GM12878 (cell line): ENCODE results near the gene SULT1A1. TPM values are rescaled to one million over a fixed set of nuclear protein-coding genes. Genes with fewer than 3 reads are reported as not detected.

Source experiments
- ATAC-seq: fragments of 200-7000 bp; cut with Tn5 transposase; 3 replicates; pipeline ENCODE4 v1.9.1; 2020; ENCODE audit warnings: mild to moderate bottlenecking, moderate library complexity
- BruUV-seq: library from RNA; stranded (reverse); fragments of 400-500 nt; replicated peaks from 2 replicates; lab custom pipeline; 2021; lab: Mats Ljungman, UMichigan
- CTCF ChIA-PET: fragments of 300-600 bp; sonication (Branson Sonifier 250); formaldehyde crosslinking; extraction: SDS; loops from one replicate; lab custom pipeline; 2021; ENCODE audit warnings: inconsistent platforms; lab: Yijun Ruan, JAX
- POLR2A ChIA-PET: fragments of 350-600 bp; formaldehyde crosslinking; extraction: SDS; loops from one replicate; lab custom pipeline; 2021; ENCODE audit warnings: inconsistent platforms; lab: Charles Lee
- RAD21 ChIA-PET: fragments of 300-600 bp; sonication (Branson Sonifier 250); formaldehyde crosslinking; loops from one replicate; lab custom pipeline; 2023; ENCODE audit warnings: antibody characterized with exemption; ENCODE audit not compliant: unreplicated experiment; lab: Charles Lee
- SMC1A ChIA-PET: fragments of 300-600 bp; sonication (Branson Sonifier 250); formaldehyde crosslinking; loops from one replicate; lab custom pipeline; 2023; ENCODE audit not compliant: unreplicated experiment, uncharacterized antibody; lab: Charles Lee
- DNase-seq: peaks from one replicate; pipeline ENCODE4 v3.0.0-alpha.2; 2011; ENCODE audit warnings: low read depth, low spot score
- FAIRE-seq: peaks from 3 replicates; lab custom pipeline; 2011; peaks lifted over from hg19 to GRCh38; lab: Jason Lieb, UNC
- H2AFZ ChIP-seq: 2 replicates; pipeline ENCODE4 v1.6.0; 2011; ENCODE audit warnings: low read depth, low read length, control low read depth; ENCODE audit not compliant: control insufficient read depth
- H3K27ac ChIP-seq: 2 replicates; pipeline ENCODE4 v1.5.1; 2011; ENCODE audit warnings: control low read depth; ENCODE audit not compliant: control insufficient read depth, insufficient read depth
- H3K27me3 ChIP-seq, 2 experiments: replicated peaks in 1 of 2; 2 replicates each; pipeline versions ENCODE4 v1.6.0 to v1.6.1; 2011; ENCODE audit warnings: low read length in 1 of 2; ENCODE audit not compliant: control insufficient read depth in 2 of 2, insufficient read depth in 2 of 2
- H3K36me3 ChIP-seq, 2 experiments: 2 replicates each; pipeline ENCODE4 v1.5.1; 2011; ENCODE audit warnings: low read length in 1 of 2; ENCODE audit not compliant: control insufficient read depth in 2 of 2, insufficient read depth in 2 of 2
- H3K4me1 ChIP-seq: 2 replicates; pipeline ENCODE4 v1.6.1; 2011; ENCODE audit warnings: mild to moderate bottlenecking, low read length, moderate library complexity, mixed read lengths; ENCODE audit not compliant: control insufficient read depth, insufficient read depth
- H3K4me2 ChIP-seq: 2 replicates; pipeline ENCODE4 v1.6.0; 2011; ENCODE audit warnings: control low read depth; ENCODE audit not compliant: control insufficient read depth, insufficient read depth
- H3K4me3 ChIP-seq: fragments of 200-600 bp; sonication (generic); 2 replicates; pipeline ENCODE4 v1.5.1; 2016
- H3K79me2 ChIP-seq: 2 replicates; pipeline ENCODE4 v1.6.0; 2011; ENCODE audit warnings: low read length; ENCODE audit not compliant: control insufficient read depth, insufficient read depth
- H3K9ac ChIP-seq: 2 replicates; pipeline ENCODE4 v1.8.0; 2011; ENCODE audit warnings: low read length, control low read depth, mixed read lengths; ENCODE audit not compliant: control insufficient read depth, insufficient read depth
- H3K9me3 ChIP-seq: replicated peaks from 3 replicates; pipeline ENCODE4 v1.5.1; 2011; ENCODE audit warnings: mild to moderate bottlenecking, low read length; ENCODE audit not compliant: control insufficient read depth, insufficient read depth
- H4K20me1 ChIP-seq: 2 replicates; pipeline ENCODE4 v1.6.0; 2011; ENCODE audit not compliant: control insufficient read depth, insufficient read depth
- CEBPB ChIP-seq, 2 experiments: fragments of 150-350 bp in 1 of 2; IDR thresholded peaks; 2 replicates each; pipeline ENCODE4 v1.6.1; 2012 to 2014; ENCODE audit warnings: low read depth in 2 of 2, low read length in 2 of 2, borderline replicate concordance in 1 of 2, inconsistent platforms in 1 of 2
- CHD2 ChIP-seq: IDR thresholded peaks from 2 replicates; pipeline ENCODE4 v1.6.1; 2011; ENCODE audit warnings: low read depth, low read length, improper control_type of control experiment, borderline replicate concordance
- CREM ChIP-seq: IDR thresholded peaks from 2 replicates; pipeline ENCODE4 v1.6.1; 2014; ENCODE audit warnings: antibody characterized with exemption, low read depth
- ETV6 ChIP-seq, 2 experiments: fragments of 450-650 bp in 1 of 2; IDR thresholded peaks in 1 of 2; conservative IDR thresholded peaks in 1 of 2; 2 replicates each; pipeline ENCODE4 v1.6.1; 2014; ENCODE audit warnings: antibody characterized with exemption in 1 of 2, borderline replicate concordance in 1 of 2, low read depth in 1 of 2, mild to moderate bottlenecking in 1 of 2, moderate library complexity in 1 of 2
- MTA3 ChIP-seq: IDR thresholded peaks from 2 replicates; pipeline ENCODE4 v1.6.1; 2012; ENCODE audit warnings: low read length, inconsistent platforms, borderline replicate concordance
- RAD21 ChIP-seq: IDR thresholded peaks from 2 replicates; pipeline ENCODE4 v1.6.1; 2011; ENCODE audit warnings: mild to moderate bottlenecking, low read depth, low read length, moderate library complexity; ENCODE audit not compliant: insufficient read depth
- RUNX3 ChIP-seq: IDR thresholded peaks from 2 replicates; pipeline ENCODE4 v1.6.1; 2012; ENCODE audit warnings: low read length, inconsistent platforms
- SMAD5 ChIP-seq: IDR thresholded peaks from 2 replicates; pipeline ENCODE4 v1.6.1; 2016; ENCODE audit warnings: antibody characterized with exemption, low read depth
- TAF1 ChIP-seq: IDR thresholded peaks from 2 replicates; pipeline ENCODE4 v1.6.1; 2011; ENCODE audit warnings: mild to moderate bottlenecking, low read depth, low read length, borderline replicate concordance
- WGBS: methylation state at CpG from one replicate; pipeline ENCODE4 v1.1.6; 2016; ENCODE audit warnings: low lambda C conversion rate; ENCODE audit not compliant: insufficient replicate concordance, insufficient coverage; ENCODE audit errors: missing lambda C conversion rate; 5-methylcytosine and 5-hydroxymethylcytosine counted together
- in situ Hi-C: fragments of 300-500 bp; cut with MboI; formaldehyde crosslinking; loops from 9 replicates; pipeline ENCODE4 v1.14.3; 2018; ENCODE audit warnings: mixed read lengths
- intact Hi-C: fragments of 100-400 bp; cut with micrococcal nuclease; formaldehyde crosslinking; loops from one replicate; pipeline ENCODE4 v1.14.2; 2022; ENCODE audit not compliant: unreplicated experiment
- polyA plus RNA-seq, 11 experiments: library from polyadenylated mRNA; depleted of rRNA in 4 of 11; unstranded in 6 of 11; stranded (reverse) in 5 of 11; fragments of >200 nt; fragmentation: Nextera tagmentation in 4 of 11; fragmentation: Illumina TruSeq in 1 of 11; extraction: Ambion mirVana in 4 of 11; extraction: Trizol in 1 of 11; gene quantifications; 1 replicate in 1 of 11; 2 replicates in 10 of 11; pipeline versions ENCODE4 v1.2.1 to v1.2.3, GENCODE V29; 2011 to 2016; ENCODE audit warnings: inconsistent platforms in 2 of 11, missing spikeins in 2 of 11, low read depth in 1 of 11
- total RNA-seq, 4 experiments: library from RNA; depleted of rRNA in 3 of 4; stranded (reverse); fragments of >200 nt in 3 of 4; fragmentation: Illumina TruSeq in 1 of 4; extraction: Trizol in 1 of 4; gene quantifications; 2 replicates each; pipeline versions ENCODE4 v1.2.1 to v1.2.3, GENCODE V29; 2013 to 2021
- TF ChIP-seq, protein P1 (sequence below): fragments of 450-650 bp; formaldehyde crosslinking; IDR thresholded peaks from 2 replicates; pipeline ENCODE4 v1.4.0; 2020; ENCODE audit warnings: mild to moderate bottlenecking, moderate library complexity
- TF ChIP-seq, protein P2 (sequence below): fragments of 450-650 bp; IDR thresholded peaks from 2 replicates; pipeline ENCODE4 v1.6.1; 2017; ENCODE audit warnings: mild to moderate bottlenecking, low read depth, inconsistent platforms; ENCODE audit not compliant: poor library complexity, severe bottlenecking

Gene SULT1A1
- total and polyA plus RNA-seq, 10 of the 15 experiments (the other 5 are each of a cell fraction or from before 2014, with no cell fraction given): 0.03 to 1.5 (median 0.76) TPM; not detected in 1

DNA sequence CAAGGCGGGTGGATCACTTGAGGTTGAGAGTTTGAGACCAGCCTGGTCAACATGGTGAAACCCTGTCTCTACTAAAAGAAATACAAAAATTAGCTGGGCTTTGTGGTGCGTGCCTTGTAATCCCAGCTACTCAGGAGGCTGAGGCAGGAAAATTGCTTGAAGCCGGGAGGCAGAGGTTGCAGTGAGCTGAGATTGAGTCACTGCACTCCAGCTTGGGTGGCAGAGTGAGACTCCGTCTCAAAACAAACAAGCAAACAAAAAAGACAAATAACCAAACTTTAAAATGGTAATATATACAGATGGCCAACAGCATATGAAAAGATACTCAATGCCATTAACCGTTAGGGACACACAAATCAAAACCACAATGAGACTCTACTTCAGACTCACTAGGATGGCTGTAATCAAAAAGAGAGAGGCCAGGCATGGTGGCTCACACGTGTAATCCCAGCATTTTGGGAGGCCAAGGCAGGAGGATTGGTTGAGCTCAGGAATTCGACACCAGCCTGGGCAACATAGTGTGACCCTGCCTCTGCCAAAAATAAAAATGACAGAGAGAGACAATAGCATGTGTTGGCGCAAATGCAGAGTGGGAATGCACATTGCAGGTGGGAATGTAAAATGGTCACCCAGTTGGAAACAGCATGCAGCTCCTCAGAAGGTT, 34.3 kb downstream of the SULT1A1 start:
- CTCF ChIA-PET: no interaction called here
- H3K4me2 ChIP-seq: no peak overlapping the region
- FAIRE-seq (no peak), ATAC-seq (no peak), DNase-seq (no peak)
- H3K4me3 ChIP-seq: no peak overlapping the region
- WGBS: 95% methylated on average over 8 of the region's 8 CpGs
- POLR2A ChIA-PET: no interaction called here
- TF ChIP-seq CEBPB (IDR thresholded peaks at IDR 0.05; ENCODE audit: borderline replicate concordance in 1 of 2, low read depth in 2 of 2, low read length in 2 of 2) (no peak), CREM (no peak), RAD21 (no peak), SMAD5 (no peak)
- no peaks in the 10 kb centered on the region for H3K79me2 ChIP-seq
- no peak overlapping the region for H2AFZ ChIP-seq
- H3K9ac ChIP-seq: no peak overlapping the region
- in situ Hi-C loops: no loop called here
- H3K27ac ChIP-seq: no peak overlapping the region
- H3K27me3 ChIP-seq: no peaks in the 10 kb centered on the region
- BruUV-seq: no TSS peak
- H3K36me3 ChIP-seq: no peaks in the 10 kb centered on the region
- RAD21 ChIA-PET: no interaction called here
- no peaks in the 10 kb centered on the region for H3K4me1 ChIP-seq
- SMC1A ChIA-PET: no interaction called here
- intact Hi-C loops: no loop called here
- no peaks in the 10 kb centered on the region for H4K20me1 ChIP-seq
- no peaks in the 10 kb centered on the region for H3K9me3 ChIP-seq

DNA sequence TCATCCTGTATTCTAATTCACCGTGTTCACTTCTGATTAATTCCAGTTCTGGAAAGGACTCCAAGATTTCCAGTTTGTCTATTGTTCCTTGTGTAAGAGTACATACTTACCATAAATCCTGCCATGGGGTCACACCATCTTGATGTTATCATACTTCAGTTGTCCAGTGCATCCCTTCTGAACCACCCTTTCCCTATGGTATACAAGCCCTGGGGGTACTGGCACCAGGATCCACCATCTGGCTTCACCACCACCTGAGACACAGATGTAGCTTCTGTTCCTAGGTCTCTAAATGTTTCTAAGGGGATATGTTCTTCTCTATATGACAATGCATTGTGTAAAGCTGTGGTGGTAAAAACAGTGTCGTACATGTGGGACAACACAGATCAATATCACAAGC, 34.9 kb downstream of the SULT1A1 start:
- Histone ChIP-seq H3K4me1 (no peaks in the 10 kb centered on the region), H3K27me3 (no peaks in the 10 kb centered on the region), H3K4me3 (no peak overlapping the region), H3K9me3 (no peaks in the 10 kb centered on the region), H3K4me2 (no peak overlapping the region), H3K79me2 (no peaks in the 10 kb centered on the region), H4K20me1 (no peaks in the 10 kb centered on the region), H3K36me3 (no peaks in the 10 kb centered on the region), H3K9ac (no peak overlapping the region), H2AFZ (no peak overlapping the region), H3K27ac (no peak overlapping the region)
- WGBS: 98% methylated on average over 2 of the region's 2 CpGs
- ChIA-PET CTCF (no interaction called here), RAD21 (no interaction called here), POLR2A (no interaction called here), SMC1A (no interaction called here)
- no TSS peak for BruUV-seq
- no peak for ATAC-seq
- intact Hi-C loops (no loop called here), in situ Hi-C loops (no loop called here)
- no peak for DNase-seq
- no peak for FAIRE-seq
- TF ChIP-seq MTA3 (no peak), ETV6 (conservative IDR thresholded peaks at IDR 0.05 in 1 of 2, IDR thresholded peaks at IDR 0.05 in 1 of 2; ENCODE audit: borderline replicate concordance in 1 of 2, low read depth in 1 of 2) (no peak), RUNX3 (no peak), CHD2 (no peak), TAF1 (no peak)
- TF ChIP-seq, protein P1, sequence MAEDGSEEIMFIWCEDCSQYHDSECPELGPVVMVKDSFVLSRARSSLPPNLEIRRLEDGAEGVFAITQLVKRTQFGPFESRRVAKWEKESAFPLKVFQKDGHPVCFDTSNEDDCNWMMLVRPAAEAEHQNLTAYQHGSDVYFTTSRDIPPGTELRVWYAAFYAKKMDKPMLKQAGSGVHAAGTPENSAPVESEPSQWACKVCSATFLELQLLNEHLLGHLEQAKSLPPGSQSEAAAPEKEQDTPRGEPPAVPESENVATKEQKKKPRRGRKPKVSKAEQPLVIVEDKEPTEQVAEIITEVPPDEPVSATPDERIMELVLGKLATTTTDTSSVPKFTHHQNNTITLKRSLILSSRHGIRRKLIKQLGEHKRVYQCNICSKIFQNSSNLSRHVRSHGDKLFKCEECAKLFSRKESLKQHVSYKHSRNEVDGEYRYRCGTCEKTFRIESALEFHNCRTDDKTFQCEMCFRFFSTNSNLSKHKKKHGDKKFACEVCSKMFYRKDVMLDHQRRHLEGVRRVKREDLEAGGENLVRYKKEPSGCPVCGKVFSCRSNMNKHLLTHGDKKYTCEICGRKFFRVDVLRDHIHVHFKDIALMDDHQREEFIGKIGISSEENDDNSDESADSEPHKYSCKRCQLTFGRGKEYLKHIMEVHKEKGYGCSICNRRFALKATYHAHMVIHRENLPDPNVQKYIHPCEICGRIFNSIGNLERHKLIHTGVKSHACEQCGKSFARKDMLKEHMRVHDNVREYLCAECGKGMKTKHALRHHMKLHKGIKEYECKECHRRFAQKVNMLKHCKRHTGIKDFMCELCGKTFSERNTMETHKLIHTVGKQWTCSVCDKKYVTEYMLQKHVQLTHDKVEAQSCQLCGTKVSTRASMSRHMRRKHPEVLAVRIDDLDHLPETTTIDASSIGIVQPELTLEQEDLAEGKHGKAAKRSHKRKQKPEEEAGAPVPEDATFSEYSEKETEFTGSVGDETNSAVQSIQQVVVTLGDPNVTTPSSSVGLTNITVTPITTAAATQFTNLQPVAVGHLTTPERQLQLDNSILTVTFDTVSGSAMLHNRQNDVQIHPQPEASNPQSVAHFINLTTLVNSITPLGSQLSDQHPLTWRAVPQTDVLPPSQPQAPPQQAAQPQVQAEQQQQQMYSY: no peak
- TF ChIP-seq, protein P2, sequence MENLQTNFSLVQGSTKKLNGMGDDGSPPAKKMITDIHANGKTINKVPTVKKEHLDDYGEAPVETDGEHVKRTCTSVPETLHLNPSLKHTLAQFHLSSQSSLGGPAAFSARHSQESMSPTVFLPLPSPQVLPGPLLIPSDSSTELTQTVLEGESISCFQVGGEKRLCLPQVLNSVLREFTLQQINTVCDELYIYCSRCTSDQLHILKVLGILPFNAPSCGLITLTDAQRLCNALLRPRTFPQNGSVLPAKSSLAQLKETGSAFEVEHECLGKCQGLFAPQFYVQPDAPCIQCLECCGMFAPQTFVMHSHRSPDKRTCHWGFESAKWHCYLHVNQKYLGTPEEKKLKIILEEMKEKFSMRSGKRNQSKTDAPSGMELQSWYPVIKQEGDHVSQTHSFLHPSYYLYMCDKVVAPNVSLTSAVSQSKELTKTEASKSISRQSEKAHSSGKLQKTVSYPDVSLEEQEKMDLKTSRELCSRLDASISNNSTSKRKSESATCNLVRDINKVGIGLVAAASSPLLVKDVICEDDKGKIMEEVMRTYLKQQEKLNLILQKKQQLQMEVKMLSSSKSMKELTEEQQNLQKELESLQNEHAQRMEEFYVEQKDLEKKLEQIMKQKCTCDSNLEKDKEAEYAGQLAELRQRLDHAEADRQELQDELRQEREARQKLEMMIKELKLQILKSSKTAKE: no peak
